ENCODE results near the gene LCOR.

Gene LCOR

DNA sequence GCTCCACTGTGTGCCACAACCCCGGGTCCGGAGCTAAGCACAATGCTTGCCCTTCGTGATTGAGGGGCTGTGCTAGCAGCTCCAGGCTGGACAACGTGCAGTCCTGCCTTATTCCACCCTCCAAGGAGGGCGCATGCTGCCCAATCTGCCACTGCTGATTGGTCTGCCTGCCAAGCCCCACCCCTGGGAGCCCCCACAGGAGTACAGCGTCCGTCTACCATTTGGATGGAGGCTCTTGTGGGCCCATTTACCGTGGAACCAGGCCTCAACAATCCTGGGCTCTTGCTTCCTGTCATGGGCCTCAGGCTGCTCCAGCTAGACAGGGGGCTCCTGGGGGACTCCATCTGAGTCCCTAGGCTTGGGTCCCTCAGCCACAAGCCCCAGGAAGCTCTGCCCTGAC lies 180.4 kb downstream of the LCOR start:
- DNase-seq (ENCODE audit: low spot score), result no peak

DNA sequence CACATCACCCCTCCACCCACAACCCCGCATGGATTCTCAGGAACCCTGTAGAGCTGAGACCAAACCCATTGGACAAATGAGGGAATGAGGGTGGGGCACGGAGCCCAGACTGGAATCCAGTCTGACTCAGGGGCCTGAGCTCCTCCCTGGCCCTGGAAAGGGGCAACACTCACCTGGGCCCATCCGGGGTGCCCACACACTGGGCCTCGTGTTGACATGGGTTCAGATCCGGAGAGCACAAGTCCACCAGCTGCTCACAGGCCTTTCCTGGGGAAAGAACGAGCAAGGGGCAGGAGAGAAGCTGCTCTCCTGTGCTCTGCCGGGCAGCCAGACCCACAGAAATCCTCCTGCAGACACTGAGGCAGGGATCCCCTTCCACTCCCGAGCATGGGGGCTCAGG lies 181.5 kb downstream of the LCOR start:
- DNase-seq (ENCODE audit: low spot score), result no peak

DNA sequence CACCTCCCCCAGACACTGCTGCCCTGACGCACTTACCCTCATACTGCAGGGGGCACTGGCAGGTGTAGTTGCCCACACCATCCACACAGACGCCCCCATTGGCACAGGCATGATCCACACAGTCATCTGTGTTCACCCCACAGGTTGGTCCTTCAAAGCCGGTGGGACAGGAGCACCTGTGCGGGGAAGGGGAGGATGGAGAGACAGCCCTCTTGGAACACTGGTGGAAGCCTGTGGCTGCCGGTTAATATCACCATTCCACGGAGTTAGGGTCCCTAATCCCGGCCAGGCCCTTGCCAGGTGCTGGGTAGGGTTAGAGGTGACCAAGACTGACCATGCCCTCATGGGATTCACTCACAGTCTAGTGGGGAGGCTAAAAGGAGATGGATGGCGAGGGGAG lies 181.9 kb downstream of the LCOR start:
- no peak for DNase-seq (ENCODE audit: low spot score)

DNA sequence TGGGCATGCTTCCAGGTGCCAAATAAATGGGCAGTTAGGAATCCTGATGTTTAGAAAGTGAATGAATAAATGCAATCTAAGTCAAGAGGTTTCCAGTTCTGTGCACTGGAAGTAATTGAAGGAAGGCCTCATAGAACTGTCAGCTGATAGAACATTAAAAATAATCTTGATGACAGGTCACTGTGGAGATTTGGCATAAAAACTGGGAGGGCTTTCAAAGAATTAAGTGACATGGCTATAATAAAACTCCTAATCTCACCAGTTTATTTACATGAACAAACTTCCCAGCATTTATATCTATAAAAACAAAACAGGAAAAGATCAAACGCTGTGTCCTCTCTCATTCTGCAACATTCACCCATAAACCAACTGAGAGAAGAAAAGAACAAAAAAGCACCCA lies 183.1 kb downstream of the LCOR start:
- DNase-seq (ENCODE audit: low spot score), result no peak

DNA sequence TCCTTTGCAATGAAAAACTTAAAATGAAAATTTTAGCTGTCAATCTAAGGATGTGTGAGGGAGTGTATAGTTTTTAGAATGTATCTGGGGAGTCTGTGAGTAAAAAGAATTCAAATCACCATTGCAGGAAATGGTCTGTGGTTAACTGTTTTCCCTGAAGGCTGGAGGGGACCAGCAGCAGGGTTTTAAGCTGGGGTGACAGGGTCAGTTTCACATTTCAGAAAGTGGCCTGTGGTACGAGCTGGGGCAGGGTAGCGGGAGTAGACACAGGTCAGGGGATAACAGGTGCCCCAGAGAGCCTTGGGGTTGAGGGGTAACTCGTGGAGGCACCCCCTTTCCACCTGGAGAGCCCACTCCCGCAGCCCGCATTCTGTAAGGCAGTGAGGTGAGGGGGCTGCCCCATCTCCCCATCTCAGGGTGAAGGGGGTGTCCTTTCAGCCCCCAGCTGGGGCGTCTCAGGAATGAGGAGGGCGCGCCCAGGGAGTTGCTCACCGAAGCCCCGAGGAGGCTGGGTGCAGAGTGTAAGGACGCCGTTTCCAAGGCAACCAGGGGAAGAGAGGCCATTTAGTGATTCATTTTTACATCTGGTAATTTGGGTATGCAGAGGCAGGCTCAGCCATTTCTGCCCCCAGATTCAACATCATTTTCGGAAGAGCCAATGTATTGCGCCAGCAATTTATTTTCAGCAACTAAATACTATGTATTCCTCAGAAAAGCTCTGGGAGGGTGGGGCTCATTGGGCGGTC lies 184.8 kb downstream of the LCOR start:
- DNase-seq (ENCODE audit: low spot score), result no peak

- DNase-seq (ENCODE audit: low spot score), result no peak
Observed at GRCh38 chr10:97017474-97017903, 185.4 kb downstream of the LCOR start.

- no peak for DNase-seq (ENCODE audit: low spot score)
Observed at GRCh38 chr10:97018251-97019212, 186.4 kb downstream of the LCOR start.

GRCh38 chr10:97019213-97019844 lies 187.2 kb downstream of the LCOR start:
- DNase-seq (ENCODE audit: low spot score), result no peak

GRCh38 chr10:97020452-97021400 lies 188.6 kb downstream of the LCOR start:
- DNase-seq (ENCODE audit: low spot score), result no peak

DNA sequence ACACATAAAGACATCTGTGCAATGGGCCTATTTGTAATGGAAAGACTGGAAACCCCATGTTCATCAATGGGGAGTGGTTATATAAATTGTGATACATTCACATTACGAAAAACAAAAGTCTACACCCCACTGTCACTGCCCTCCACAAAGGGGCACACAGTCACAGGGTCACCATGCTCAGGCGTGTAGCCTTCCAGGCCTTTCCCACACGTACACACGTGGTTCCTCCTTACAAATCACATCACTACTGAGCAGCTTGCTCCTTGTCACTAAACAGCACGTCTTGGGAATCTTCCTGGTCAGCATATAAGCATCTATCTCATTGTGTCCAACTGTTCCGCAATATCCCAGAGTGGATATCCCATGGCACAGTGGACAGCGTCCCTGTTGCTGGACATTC lies 190.5 kb downstream of the LCOR start:
- no peak for DNase-seq (ENCODE audit: low spot score)

DNA sequence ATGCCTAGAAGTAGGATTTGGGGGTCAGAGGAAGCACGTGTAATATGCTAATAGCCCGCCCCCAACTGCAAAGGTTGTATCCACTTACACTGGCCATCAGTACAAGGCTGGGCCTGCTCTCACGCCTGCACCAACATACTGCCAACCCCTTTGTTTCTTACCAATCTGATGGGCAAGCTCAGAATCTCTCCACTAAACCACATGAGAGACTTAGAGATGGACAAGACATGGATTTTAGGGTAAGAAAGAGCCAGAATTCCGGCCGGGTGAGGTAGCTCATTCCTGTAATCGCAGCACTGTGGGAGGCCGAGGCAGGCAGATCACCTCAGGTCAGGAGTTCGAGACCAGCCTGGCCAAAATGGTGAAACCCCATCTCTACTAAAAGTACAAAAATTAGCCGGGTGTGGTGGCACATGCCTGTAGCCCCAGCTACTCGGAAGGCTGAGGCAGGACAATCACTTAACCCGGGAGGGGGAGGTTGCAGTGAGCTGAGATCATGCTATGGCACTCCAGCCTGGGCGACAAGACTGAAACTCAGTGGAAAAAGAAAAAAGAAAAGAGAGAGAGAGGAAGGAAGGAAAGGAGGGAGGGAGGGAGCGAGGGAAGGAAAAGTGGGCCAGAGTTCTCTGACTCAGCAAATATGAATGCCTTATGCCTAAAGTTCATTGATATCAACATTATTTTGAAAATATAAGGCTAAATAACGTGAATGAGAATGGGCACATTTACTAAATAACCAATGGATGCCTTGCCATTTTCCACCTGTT lies 191.5 kb downstream of the LCOR start:
- DNase-seq (ENCODE audit: low spot score), result no peak

- peak; percentile 61 for DNase-seq (ENCODE audit: low spot score)
Observed at GRCh38 chr10:97024168-97025073, 192.3 kb downstream of the LCOR start.

DNA sequence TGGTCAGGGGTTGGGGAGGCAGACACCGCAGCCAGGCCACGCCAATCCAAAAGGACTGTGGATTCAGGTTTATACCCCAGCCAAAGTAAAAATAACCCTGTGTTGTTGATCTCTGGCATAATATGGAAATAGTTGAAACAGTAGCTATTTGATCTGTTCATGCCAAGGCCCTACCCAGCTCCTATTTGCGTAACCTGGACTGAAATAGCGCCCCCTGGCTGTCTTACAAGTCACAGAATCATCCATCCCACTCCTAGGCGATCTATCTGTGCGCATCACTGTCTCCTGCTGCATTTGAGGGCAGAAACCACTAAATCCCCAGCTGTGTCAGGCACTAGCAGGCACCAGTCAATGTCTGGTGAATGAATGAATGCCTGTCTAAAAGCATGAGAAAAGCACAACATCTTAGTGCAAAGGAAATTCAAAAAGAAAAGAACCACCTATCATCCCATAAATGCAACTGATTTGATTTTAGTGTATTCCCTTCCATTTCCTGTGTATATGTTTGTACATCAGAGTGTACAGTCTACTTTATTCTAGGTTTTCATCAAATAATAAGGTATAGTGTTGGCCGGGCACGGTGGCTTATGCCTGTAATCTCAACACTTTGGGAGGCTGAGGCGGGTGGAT lies 193.6 kb downstream of the LCOR start:
- peak; percentile 52 for DNase-seq (ENCODE audit: low spot score)

- no peak for DNase-seq (ENCODE audit: low spot score)
Observed at GRCh38 chr10:97028126-97028831, 196.2 kb downstream of the LCOR start.

DNA sequence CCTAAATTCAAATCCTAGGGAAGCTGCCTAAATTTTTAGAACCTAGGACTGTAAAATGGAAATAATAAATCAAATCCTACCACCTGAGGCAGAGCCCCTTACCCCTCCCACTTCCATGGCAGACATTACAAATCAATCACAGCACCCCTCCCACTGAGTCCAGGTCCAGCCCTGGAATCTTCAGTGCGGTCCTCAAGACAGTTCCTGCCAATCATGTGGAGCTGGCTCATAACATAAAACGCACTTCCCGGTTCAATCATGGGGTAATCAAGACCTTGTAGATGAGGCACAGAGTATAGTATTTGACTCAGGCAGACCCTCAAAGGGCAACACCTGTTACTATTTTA lies 196.7 kb downstream of the LCOR start:
- DNase-seq (ENCODE audit: low spot score), result no peak

DNA sequence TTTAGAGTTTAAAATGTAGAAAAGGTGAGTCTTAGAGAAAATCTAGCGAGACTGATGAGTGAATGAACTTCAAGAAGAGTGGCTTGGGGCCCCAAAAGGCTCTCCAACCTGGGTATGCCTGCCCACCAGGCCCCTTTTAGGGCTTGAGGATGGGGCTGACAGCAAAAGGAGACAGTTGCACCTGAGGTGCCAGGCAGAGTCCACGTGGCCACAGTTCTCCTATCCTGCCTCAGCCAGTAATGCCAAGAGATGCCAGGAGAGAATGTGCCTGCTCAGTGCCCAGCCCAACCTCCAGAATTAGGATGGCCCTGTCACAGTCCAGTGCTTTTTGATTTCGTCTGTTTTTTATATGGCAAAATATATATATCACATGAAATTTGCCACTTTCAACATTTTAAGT lies 197.2 kb downstream of the LCOR start:
- DNase-seq (ENCODE audit: low spot score), result no peak

- DNase-seq (ENCODE audit: low spot score), result no peak
Observed at GRCh38 chr10:97030894-97031293, 198.8 kb downstream of the LCOR start.

GRCh38 chr10:97031459-97031858 lies 199.4 kb downstream of the LCOR start:
- DNase-seq (ENCODE audit: low spot score), result no peak

DNA sequence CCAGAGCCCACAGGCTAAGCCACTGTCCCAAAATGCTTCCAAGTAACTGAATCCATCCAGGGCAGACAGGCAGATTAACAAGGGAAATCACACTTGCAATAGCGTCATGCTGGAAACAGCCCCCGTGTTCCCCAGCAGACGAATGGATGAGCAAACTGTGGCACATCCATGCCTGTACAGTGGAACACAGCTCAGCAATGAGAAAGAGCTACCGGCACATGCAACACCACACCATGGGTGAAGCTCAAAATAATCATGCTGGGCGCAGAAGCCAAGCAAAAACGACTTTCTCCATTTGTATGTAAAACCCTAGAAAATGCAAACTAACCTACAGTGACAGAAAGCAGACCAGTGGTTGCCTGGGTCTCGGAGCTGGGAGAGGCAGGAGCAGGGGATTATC lies 200.5 kb downstream of the LCOR start:
- no peak for DNase-seq (ENCODE audit: low spot score)
